ENCODE measurements around the gene C6orf141.

Gene C6orf141

DNA sequence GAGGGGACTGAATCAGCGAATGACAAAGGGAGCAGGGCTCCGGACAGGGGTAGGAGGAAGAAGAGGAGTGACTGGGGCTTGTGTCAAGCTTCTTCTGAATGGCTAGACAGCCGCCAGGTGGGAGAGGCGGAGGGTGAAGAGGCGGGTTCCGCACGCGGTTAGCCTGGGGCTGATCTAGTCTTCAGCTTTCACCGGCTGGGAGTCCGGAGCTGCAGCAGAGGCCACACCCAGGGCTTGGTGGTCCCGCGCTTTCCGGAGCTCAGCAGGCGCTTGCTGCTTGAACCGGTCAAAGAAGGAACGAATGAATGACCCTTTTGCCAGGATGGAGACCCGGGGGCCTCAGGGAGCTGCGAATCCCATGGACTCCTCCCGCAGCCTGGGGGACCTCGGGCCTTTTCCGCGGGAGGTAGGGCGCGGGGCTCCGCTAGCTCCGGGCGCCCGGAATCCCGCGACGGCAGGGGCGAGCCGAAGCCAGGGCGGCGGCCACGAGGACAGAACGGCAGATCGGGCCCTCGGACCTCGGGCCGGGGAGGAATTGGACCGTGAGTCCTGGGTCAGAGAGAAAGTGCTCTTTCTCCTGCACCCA, at the start of gene C6orf141:
Gene C6orf141 (plus strand): TSS at position 177 of the 586 bp plus-strand sequence. CDS start 125 bp downstream, at position 302.
- no peak for DNase-seq (ENCODE audit: low spot score)

DNA sequence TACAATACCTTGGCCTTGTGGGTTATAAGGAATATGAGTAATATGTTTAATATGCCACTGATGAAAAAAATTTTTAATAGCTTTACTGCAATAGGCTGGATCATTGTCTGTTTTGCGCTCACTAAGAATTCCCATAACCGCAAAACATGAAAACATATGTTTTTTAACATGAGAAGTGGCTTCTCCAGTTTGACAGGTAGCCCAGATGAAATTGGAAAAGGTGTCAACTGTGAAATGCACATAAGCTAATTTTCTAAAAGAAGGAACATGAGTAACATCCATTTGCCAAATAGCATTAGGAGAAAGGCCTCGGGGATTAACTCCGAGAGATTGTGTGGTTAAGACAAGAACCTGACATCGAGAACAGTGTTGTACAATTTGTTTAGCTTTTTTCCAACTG, 45.8 kb upstream of the C6orf141 start:
- DNase-seq (ENCODE audit: low spot score) = no peak

DNA sequence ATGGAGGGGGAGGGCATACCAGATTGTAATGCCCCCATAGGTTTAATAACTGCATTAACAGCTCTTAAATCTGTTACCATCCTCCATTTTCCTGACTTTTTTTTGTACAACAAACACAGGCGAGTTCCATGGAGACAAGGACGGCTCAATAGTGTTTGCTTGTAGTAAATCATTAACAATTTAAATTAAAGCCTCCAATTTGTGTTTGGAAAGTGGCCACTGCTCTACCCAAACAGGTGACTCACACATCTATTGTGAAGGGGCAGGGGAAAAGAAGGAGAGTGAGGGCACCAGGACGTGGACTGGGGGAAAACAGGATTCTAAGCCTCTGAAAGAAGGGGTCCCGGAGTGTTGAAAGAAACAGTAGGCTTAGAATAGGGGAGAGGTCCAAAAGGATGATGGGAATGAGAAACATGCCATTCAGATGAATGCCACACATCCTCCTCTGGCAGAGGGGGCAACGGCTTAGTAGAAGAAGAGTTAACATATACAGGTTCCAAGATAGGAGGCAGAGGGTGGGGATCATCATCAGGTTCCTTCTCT, 43.8 kb upstream of the C6orf141 start:
- no peak for DNase-seq (ENCODE audit: low spot score)

DNA sequence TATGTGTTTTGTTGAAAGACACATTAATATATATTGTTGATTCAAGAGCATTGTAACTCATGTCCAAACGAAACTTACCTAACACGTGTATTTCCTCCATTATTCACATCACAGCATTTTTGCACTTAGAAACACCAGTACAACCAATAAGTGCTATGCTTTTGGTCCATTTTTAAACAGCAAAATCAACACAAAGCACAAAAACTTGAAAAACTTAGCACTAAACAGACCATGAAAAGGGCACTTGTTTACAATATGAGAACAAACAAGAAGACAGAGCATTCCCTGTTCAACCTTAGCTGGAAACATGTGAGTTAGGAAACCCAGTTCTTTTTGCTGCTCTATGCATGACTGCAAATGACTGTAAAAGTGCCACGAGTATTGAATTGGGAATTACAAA, 41.1 kb upstream of the C6orf141 start:
- no peak for DNase-seq (ENCODE audit: low spot score)

DNA sequence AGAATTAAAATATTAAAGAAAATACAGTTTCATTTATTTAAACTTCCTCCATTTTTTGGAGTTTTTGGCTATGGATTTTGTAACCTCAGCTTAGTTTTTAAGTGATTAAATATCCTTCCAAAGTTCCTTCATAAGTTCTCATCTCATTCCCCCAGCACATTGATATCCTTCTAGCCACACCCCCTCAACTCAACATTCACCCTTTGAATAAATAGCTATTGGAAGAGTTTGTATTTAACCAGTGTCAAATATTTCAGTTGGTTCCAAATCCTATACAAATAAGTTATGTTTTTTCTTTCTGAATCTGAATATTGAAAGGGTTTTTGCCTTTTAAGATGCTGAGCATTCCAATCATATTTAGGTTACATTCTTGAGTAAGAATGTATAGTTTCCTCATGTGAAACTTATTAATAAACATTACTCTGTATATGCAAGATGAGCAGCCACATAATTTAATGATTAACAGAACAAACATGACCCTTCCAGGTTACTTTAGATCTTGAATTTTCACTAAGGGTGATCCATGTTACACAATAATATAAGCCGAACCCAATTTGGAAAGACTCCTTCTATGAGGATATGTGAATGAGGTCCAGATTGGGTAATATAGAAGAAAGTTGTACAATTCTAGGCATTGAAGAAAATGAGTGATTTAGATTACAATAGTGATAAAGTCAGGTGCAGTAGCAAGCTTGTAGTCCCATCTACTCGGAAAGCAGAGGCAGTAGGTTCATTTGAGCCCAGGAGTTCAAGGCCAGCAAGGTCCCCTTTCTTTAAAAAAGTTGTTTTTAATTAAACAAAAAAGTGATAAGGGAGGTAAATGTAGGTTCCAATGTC, 37.1 kb upstream of the C6orf141 start:
- DNase-seq (ENCODE audit: low spot score) = no peak

DNA sequence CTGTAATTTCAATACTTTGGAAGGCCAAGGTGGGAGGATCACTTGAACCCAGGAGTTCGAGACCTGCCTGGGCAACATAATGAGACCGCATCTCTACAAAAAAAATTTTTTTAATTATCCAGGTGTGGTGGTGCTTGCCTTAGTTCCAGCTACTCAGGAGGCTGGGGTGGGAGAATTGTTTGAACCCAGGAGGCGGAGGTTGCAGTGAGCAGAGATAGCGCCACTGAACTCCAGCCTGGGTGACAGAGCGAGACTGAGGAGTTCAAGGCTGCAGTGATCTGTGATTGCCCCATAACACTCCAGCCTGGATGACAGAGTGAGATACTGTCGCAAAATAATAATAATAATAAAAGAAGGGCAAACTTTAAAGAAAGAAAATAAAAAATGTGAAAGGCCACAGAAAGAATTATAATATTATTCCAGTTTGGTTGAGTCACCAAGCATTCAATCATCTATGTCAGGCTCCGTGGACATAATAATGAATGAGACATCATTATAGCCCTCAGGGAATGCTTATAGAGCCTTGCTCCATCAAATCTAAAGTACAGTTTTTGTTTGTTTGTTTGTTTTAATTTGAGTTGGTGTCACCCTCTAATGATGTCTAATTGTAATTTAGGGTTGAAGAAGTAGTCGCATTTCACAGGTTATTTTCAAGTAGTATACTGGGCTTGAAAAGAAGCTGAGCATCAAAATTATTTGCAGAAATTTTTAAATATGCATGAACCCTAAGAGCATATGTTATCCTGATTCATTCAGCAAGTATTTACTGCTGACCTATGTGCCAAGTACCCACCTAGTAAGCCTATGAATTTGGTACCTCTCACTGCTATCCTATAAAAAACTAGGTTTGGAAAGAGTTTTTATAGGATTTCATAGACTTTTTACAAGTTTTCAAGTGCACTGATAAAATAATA, 35.6 kb upstream of the C6orf141 start:
- no peak for DNase-seq (ENCODE audit: low spot score)

DNA sequence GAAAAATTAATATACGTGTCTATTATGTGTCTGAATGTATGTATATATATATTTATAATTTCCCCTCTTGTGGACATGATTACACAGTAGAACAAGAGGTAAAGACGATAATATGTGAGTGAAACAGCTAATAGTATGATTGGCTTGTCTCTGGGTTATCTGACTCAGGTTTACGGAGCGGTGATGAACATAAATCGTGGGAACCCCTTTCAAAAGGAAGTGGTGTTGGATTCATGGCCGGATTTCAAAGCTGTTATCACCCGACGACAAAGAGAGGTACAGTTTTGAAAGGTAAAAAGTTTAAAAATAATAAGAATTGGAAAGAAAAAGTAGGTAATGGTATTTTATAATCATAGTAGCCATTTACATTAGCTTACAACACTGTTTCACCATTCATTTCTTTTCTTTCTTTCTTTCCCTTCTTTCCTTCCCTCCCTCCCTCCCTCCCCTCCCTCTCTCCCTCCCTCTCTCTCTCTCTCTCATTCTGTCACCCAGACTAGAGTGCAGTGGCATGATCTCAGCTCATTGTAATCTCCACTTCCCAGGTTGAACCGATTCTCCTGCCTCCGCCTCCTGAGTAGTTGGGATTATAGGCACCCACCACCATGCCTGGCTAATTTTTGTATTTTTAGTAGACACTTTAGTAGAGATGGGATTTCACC, 34.9 kb upstream of the C6orf141 start:
- DNase-seq (ENCODE audit: low spot score) = no peak

DNA sequence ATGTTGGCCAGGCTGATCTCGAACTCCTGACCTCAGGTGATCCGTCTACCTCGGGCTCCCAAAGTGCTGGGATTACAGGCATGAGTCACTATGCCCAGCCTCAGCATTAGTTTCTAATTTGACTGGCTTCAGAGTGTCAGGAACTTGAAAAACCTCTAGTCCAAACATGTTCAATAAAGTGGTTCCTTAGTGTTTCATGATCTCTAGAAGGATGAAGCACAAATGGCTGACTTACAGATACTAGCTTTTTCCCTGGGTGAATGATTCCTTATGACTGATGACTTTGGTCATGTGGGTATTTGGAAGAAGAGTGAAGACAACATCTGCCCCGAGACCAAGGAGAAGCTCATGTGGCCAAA, 34.3 kb upstream of the C6orf141 start:
- DNase-seq (ENCODE audit: low spot score) = no peak

DNA sequence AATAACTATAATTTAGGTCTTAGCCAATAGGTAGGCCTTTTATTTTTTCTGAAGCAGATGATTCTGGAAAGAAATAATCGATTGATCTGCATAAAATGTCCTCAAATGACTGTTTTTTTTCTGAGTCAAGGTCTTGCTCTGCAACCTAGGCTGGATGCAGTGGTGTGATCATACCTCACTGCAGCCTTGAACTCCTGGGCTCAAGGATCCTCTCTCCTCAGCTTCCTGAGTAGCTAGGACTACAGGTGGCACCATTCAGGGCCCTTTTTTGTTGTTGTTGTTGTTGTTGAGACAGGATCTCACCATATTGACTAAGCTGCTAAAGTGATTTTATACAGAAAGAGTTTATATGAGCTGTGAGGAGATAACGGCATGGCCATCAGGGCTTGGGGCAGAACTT, 32.5 kb upstream of the C6orf141 start:
- no peak for DNase-seq (ENCODE audit: low spot score)

DNA sequence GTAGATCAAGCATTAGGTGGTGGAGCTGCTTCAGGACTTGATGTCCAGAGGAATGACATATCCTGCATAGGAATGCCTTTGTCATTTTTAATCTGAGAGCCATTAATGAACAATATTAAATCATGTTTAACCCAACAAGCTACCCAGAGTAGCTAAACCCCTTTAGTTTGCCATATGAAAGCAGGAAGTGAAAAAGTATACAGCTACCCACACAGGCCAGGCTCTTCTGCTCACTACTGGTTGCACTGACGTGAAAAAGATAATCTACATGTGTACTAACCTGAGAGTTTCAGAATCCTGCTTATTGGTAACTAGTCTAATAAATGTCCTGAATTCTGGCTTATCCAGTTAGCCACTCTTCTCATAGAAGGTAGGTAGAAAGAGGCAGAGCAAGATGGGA, 30.8 kb upstream of the C6orf141 start:
- no peak for DNase-seq (ENCODE audit: low spot score)

DNA sequence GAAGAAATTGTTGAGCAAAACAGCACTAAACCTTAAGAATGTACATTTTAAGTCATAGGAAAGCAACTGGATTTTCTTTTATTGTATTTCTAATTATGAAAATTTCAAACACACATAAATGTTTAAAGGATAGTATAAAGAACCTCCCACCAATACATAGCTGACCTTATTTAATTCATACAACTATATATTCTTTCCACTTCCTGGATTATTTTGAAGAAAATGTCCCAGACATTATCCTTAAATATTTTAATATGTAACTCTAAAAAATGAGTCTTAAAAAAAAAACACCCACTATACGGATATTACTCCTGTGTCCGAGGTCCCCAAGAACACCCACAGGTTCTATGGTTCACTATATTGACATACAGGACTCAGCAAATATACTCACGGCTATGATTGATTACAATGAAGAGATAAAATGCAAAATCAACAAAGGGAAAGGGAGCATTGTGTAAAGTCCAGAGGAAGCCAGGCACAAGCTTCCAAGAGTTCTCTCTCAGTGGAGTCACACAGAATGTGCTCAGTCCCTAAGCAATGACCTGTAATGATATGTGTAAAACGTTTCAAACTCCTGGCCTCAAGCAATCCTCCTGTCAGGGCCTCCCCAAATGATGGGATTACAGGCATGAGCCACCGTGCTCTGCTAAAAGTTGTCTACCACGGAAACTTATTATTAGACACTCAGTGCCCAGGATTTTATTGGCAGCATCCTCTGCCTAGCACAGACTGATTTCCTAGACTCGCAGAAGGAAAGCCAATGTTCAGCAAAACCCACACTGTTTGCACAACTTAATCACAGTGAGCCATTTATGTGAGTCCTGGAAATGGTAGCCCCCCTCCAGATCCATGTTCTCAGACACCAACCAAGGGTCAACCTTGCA, 27.5 kb upstream of the C6orf141 start:
- DNase-seq (ENCODE audit: low spot score) = no peak

DNA sequence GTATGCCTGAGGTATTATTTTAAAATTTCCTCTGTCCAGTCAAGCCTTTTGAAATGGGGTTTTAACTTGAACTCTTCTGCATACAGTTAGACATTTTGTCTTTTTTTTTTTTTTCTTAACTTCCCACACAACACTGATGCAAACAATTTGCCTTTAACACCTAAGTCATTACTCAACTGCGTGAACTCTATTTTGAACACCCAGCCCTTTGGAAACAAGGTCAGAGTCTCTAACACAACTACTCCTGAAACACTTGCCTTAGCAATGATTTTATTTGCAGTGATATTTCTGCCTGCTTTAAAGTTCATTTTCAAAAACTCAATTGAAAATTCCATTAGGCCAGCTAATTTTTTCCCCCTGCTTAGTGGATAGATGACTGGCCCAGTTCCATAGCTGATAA, 26.6 kb upstream of the C6orf141 start:
- no peak for DNase-seq (ENCODE audit: low spot score)

DNA sequence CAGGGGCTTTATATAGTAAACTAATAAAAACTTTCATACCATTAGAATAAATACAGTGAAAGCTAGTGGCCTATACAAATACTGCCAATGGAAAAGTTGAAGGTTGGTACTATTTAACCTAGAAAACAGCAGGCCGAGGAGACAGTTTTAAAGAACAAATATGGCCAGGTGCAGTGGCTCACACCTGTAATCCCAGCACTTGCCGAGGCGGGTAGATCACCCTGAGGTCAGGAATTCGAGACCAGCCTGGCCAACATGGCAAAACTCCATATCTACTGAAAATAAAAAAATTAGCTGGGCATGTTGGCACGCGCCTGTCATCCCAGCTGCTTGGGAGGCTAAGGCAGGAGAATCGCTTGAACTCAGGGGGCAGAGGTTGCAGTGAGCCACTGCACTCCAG, 25.9 kb upstream of the C6orf141 start:
- DNase-seq (ENCODE audit: low spot score) = no peak

DNA sequence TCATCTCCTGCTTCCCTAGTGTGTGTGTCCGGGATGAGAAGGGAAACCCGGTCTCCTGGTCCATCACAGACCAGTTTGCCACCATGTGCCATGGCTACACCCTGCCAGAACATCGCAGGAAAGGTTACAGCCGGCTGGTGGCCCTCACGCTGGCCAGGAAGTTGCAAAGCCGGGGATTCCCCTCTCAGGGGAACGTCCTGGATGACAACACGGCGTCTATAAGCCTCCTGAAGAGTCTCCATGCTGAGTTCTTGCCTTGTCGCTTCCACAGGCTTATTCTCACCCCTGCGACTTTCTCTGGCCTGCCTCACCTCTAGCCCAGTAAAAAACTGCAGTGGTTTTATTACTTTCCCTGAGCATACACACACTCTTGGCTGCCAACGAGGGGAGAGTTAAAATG, 23.9 kb upstream of the C6orf141 start:
- no peak for DNase-seq (ENCODE audit: low spot score)

DNA sequence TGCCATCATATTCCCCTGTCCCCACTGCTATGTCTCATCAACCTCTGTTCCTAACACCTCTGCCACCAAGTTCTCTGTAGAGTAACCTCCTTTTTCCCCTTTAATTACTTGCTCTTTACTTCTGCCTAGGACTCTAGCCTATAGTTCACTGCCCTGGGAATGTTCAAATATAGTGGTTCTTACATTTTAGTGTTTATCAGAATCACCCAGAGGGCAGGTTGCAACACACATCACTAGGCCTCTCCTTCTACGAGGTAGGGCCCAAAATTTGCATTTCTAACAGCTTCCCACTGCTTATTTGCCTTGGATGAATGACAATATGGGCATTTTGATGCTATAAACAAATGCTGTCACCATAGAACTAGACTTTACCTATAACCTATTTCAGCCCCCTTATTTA, 23.1 kb upstream of the C6orf141 start:
- no peak for DNase-seq (ENCODE audit: low spot score)

DNA sequence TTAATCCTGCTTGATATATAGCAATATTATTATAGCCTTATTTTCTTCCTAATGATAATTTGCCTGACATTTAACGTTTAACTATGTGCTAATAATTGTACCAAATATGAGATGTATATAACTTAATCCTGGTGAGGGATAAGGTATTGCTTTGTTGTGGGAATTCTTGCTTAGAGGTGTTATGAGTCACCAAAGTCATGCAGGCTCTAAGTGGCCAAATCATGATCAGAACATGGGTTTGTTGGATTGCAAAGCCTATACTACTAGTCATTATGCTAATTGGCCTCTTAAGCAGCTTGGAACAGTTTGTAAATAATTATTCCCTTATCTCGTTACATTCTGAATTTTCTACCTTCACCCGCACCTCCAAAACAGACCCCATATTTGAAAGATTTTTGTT, 21.9 kb upstream of the C6orf141 start:
- no peak for DNase-seq (ENCODE audit: low spot score)

DNA sequence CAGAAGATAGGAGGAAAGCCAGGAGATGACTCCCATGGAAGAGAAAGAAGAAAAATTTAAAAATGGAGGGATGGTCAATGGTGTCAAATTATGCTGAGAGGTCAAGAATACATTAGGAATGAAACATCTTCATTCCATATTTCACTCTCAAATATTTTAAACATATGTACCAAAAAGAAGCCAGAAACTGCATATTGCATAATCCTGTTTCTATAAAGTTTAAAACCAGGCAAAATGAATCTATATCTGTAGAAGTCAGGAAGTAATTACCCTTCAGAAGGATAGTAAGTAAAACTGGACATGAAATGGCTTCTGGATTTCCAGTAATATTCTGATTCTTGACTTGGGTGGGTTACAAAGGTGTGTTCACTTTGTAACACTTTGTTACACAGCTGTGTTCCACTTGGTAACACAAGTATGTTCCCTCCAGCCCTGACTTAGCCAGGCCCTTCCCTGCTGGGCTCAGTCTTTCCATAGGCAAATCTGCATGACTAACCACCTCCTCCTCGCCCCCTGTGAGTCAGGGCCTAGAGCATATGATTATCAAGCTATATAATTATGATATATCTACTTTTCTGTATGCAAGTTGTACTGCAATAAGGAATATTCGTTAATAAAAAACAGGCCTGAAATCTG, 20.2 kb upstream of the C6orf141 start:
- no peak for DNase-seq (ENCODE audit: low spot score)

DNA sequence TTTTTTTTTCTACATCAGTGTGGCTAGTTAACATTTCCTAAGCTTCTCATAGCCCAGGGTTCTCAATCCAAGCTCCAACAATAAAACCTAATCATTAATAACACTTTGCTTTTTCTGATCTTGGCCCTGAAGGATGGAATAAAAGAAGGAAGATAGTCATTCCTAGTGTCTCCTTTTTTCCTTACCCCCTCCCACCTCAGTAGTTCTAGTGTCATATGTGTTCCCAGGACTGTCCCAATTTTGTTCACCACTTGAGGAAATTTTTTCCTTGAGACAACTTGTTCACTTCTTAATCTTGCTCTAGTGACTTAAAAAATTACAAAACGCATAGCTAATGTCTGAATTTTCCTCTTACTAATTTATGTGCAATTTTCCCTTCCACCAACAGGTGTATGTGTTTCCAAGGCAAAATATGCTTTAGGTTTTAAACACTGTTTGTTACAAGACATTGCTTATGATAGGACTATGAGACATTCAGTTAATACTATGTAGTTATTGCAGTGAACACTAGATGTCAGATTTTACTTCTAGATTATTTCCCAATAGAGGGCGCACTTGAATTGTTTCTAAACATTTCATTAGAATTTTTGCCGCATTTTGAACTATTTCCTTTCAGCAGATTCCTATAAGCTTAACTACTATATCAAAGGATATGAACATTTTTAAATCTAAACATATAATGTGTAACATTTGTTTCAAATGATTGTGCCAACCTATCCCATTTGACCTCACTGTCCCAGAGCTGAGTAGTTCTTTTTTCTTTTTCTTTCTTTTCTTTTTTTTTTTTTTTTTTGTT, 18.5 kb upstream of the C6orf141 start:
- peak; percentile 37 for DNase-seq (ENCODE audit: low spot score)

DNA sequence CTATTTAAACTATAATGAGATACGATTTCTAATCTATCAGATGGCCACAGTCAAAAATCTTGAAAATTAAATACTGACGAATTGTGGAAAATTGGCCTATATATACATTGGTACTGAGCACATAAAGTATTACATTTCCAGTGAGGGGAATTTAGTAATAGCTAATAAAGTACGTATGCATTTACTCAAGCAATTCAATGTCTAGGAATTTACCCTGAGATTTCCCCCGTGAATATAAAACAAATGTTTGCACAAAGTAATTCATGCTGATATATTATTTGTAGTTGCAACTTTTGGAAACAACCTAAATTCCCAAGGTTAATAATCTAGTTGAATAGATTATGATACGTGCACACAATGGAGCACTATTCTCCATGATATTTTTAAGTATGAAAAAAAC, 14.7 kb upstream of the C6orf141 start:
- no peak for DNase-seq (ENCODE audit: low spot score)

DNA sequence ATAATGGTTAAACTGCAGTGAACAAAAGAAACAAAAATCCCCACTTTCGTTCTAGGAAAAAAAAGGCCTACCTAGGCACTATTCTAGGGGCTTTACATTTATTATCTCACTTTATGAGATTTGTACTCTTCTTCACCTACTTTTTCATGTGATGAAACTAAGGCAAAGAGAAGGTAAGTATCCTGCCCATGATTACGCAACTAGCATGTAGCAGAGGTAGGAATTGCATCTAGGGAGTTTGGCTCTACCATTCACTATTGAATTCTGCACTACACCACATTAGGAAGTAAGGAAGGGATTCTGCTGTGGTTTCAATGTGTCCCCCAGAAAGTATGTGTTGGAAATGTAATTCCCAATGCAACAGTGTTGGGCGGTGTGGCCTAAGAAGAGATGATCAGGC, 11.4 kb upstream of the C6orf141 start:
- no peak for DNase-seq (ENCODE audit: low spot score)

All from CD4-positive, alpha-beta T cell treated with Interleukin-2 at 100 ng/mL for 4 hours (primary cell).